ENCODE results near the gene PRSS12.

DNA sequence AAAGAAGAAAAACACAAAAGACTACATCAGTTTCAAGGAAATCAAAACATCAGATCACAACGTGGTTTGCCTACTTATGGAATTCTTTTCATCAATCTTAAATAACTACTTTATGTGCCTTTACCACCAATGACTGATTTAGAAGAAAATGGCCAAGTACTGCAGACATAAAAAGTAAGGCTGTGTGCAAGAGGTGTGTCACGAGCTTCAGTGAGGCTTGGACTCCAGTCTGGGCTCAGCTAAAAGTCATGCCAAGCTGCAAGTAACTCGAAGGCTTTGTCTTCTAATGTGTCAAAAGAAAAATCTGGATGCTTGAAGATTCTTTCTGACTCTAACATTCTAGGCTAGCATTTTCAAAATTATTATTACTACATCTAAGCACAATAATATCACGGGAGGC lies 17.0 kb downstream of the PRSS12 start:
- no peak for TF ChIP-seq SMC3 (IDR thresholded peaks at IDR 0.05; ENCODE audit: low read depth, low read length)
- no peak for TF ChIP-seq TAF1 (IDR thresholded peaks at IDR 0.05; ENCODE audit: borderline replicate concordance, low read depth, low read length)
- no peak for TF ChIP-seq CTCF (IDR thresholded peaks at IDR 0.05)
- no peak for TF ChIP-seq MAX (IDR thresholded peaks at IDR 0.05; ENCODE audit: low read depth)
- no peak for TF ChIP-seq CHD2 (IDR thresholded peaks at IDR 0.05; ENCODE audit: low read length, partially characterized antibody)
- TF ChIP-seq REST (IDR thresholded peaks at IDR 0.05; ENCODE audit: low read depth, low read length) = no peak
- TF ChIP-seq GABPA (IDR thresholded peaks at IDR 0.05; ENCODE audit: low read depth) = no peak
